ENCODE results near the gene CCDC121. TPM values are rescaled to one million over a fixed set of nuclear protein-coding genes. Genes with fewer than 3 reads are reported as not detected.

CCDC121 gene
- polyA plus RNA-seq, 1 donor, result 5.4 TPM

DNA sequence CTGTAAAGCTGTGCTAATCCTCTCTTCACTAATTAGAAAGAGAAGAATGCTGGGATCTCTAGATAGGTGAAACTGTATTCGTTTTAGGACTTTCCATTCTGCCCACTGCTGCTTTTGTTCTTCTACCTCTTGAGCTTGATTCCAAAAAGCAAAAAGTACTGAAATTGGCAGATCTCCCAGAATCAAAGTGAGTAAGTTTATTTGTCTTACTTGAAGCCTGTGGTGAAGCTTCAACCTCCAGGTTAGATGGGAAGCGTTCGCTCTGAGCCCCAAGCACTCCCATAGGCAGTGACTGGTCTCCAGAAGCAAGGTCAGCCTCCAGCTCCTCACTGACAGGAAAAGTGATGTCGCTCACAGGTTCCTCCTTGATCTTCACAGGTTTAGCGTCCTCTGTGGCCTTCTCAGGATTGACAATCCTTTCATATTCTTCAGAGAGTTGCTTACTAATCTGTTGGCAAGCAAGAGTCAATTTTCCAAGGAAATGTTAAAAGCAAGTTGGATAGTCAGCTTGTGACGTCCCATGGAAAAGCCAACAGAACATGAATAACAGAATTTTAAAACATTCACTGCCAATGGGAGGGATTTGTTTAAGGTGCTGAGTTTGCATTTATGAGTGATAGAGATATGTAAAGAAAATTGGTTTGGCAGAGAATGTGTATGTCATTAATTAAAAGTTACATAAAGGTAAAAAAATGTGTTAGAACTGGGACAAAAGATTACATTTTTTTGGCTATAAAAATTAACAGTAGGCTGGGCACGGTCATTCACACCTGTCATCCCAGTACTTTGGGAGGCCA lies 26.5 kb upstream of the CCDC121 start:
- Histone ChIP-seq H3K4me1 (ENCODE audit: control insufficient read depth, insufficient read depth, low read length) (no peaks in the 10 kb centered on the region), H3K27me3 (ENCODE audit: control insufficient read depth, insufficient read depth, low read length) (no peaks in the 10 kb centered on the region), H3K9me3 (ENCODE audit: control insufficient read depth, low read depth, low read length) (no peaks in the 10 kb centered on the region), H3K36me3 (ENCODE audit: control insufficient read depth, insufficient read depth, low read length) (peaks cover 67% of the 10 kb centered on the region), H3K4me3 (ENCODE audit: low read length) (no peak overlapping the region), H3K27ac (ENCODE audit: low read length) (no peak overlapping the region)
- no CpG with 5 or more reads among the region's 7 CpGs for WGBS (ENCODE audit: insufficient coverage, low lambda C conversion rate)
- DNase-seq, result no peak

GRCh38 chr2:27653397-27653796 lies 24.6 kb upstream of the CCDC121 start:
- H3K27ac ChIP-seq (ENCODE audit: low read length), result no peak overlapping the region
- no peaks in the 10 kb centered on the region for H3K9me3 ChIP-seq (ENCODE audit: control insufficient read depth, low read depth, low read length)
- H3K36me3 ChIP-seq (ENCODE audit: control insufficient read depth, insufficient read depth, low read length), result peaks cover 71% of the 10 kb centered on the region
- H3K4me3 ChIP-seq (ENCODE audit: low read length), result no peak overlapping the region
- no peaks in the 10 kb centered on the region for H3K4me1 ChIP-seq (ENCODE audit: control insufficient read depth, insufficient read depth, low read length)
- no CpG with 5 or more reads among the region's 2 CpGs for WGBS (ENCODE audit: insufficient coverage, low lambda C conversion rate)
- no peaks in the 10 kb centered on the region for H3K27me3 ChIP-seq (ENCODE audit: control insufficient read depth, insufficient read depth, low read length)
- DNase-seq, result no peak

- Histone ChIP-seq H3K4me1 (ENCODE audit: control insufficient read depth, insufficient read depth, low read length) (no peaks in the 10 kb centered on the region), H3K4me3 (ENCODE audit: low read length) (no peak overlapping the region), H3K36me3 (ENCODE audit: control insufficient read depth, insufficient read depth, low read length) (peaks cover 77% of the 10 kb centered on the region), H3K9me3 (ENCODE audit: control insufficient read depth, low read depth, low read length) (no peaks in the 10 kb centered on the region), H3K27me3 (ENCODE audit: control insufficient read depth, insufficient read depth, low read length) (no peaks in the 10 kb centered on the region), H3K27ac (ENCODE audit: low read length) (no peak overlapping the region)
- no peak for DNase-seq
- WGBS (ENCODE audit: insufficient coverage, low lambda C conversion rate), result 100% methylated on average over 1 of the region's 1 CpG
Observed at GRCh38 chr2:27652790-27653189, 24.0 kb upstream of the CCDC121 start.

DNA sequence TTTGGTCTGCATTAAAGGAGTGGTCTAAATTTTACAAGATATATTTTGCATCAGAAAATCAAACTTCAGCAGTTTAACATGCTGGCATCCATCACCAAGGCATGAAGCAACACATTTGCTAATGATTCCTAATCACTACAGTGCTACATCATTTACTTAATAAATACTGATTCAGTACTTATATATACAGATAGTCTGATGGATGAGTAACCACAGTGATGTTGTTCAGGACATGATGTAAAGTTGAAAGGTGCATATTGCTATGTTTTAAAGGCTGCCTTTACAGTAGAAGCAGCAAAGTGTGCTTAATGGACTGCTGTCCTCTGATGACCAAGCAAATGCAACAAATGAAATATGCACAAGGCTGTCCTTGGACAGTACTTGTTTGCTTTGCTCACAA lies 23.5 kb upstream of the CCDC121 start:
- H3K4me3 ChIP-seq (ENCODE audit: low read length), result no peak overlapping the region
- H3K27ac ChIP-seq (ENCODE audit: low read length), result no peak overlapping the region
- H3K36me3 ChIP-seq (ENCODE audit: control insufficient read depth, insufficient read depth, low read length), result peaks cover 76% of the 10 kb centered on the region
- H3K4me1 ChIP-seq (ENCODE audit: control insufficient read depth, insufficient read depth, low read length), result no peaks in the 10 kb centered on the region
- H3K27me3 ChIP-seq (ENCODE audit: control insufficient read depth, insufficient read depth, low read length), result no peaks in the 10 kb centered on the region
- no peaks in the 10 kb centered on the region for H3K9me3 ChIP-seq (ENCODE audit: control insufficient read depth, low read depth, low read length)
- DNase-seq, result no peak

GRCh38 chr2:27651056-27651455 lies 22.2 kb upstream of the CCDC121 start:
- Histone ChIP-seq H3K27me3 (ENCODE audit: control insufficient read depth, insufficient read depth, low read length) (no peaks in the 10 kb centered on the region), H3K27ac (ENCODE audit: low read length) (no peak overlapping the region), H3K4me1 (ENCODE audit: control insufficient read depth, insufficient read depth, low read length) (no peaks in the 10 kb centered on the region), H3K4me3 (ENCODE audit: low read length) (no peak overlapping the region), H3K9me3 (ENCODE audit: control insufficient read depth, low read depth, low read length) (no peaks in the 10 kb centered on the region), H3K36me3 (ENCODE audit: control insufficient read depth, insufficient read depth, low read length) (peaks cover 70% of the 10 kb centered on the region)
- WGBS (ENCODE audit: insufficient coverage, low lambda C conversion rate), result 80% methylated on average over 2 of the region's 4 CpGs
- DNase-seq, result no peak

DNA sequence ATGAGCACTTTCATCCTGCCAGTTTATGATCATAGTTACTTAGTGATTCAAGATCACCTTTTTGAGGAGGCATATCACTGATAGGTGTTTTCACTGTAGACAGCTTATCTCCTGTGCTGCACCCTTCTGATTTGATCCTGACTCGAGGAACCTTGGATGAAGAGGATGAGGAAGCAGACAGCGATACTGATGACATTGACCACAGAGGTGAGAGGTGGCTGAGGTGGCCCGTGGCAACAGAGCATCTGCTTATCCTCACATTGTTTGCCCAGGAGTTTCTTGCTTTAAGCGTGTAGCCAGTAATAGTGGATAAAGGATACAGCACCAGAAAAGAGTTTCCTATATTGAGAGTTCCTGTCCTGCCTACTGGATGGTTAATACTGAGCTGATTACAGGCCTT lies 18.9 kb upstream of the CCDC121 start:
- H3K27ac ChIP-seq (ENCODE audit: low read length), result no peak overlapping the region
- no peaks in the 10 kb centered on the region for H3K27me3 ChIP-seq (ENCODE audit: control insufficient read depth, insufficient read depth, low read length)
- no peak overlapping the region for H3K4me3 ChIP-seq (ENCODE audit: low read length)
- no peaks in the 10 kb centered on the region for H3K9me3 ChIP-seq (ENCODE audit: control insufficient read depth, low read depth, low read length)
- no peak for DNase-seq
- H3K4me1 ChIP-seq (ENCODE audit: control insufficient read depth, insufficient read depth, low read length), result no peaks in the 10 kb centered on the region
- H3K36me3 ChIP-seq (ENCODE audit: control insufficient read depth, insufficient read depth, low read length), result peaks cover 53% of the 10 kb centered on the region
- no CpG with 5 or more reads among the region's 4 CpGs for WGBS (ENCODE audit: insufficient coverage, low lambda C conversion rate)

- DNase-seq, result no peak
- no peaks in the 10 kb centered on the region for H3K4me1 ChIP-seq (ENCODE audit: control insufficient read depth, insufficient read depth, low read length)
- no peak overlapping the region for H3K27ac ChIP-seq (ENCODE audit: low read length)
- no peaks in the 10 kb centered on the region for H3K27me3 ChIP-seq (ENCODE audit: control insufficient read depth, insufficient read depth, low read length)
- no peak overlapping the region for H3K4me3 ChIP-seq (ENCODE audit: low read length)
- peaks cover 52% of the 10 kb centered on the region for H3K36me3 ChIP-seq (ENCODE audit: control insufficient read depth, insufficient read depth, low read length)
- H3K9me3 ChIP-seq (ENCODE audit: control insufficient read depth, low read depth, low read length), result no peaks in the 10 kb centered on the region
Observed at GRCh38 chr2:27647289-27647688, 18.5 kb upstream of the CCDC121 start.

DNA sequence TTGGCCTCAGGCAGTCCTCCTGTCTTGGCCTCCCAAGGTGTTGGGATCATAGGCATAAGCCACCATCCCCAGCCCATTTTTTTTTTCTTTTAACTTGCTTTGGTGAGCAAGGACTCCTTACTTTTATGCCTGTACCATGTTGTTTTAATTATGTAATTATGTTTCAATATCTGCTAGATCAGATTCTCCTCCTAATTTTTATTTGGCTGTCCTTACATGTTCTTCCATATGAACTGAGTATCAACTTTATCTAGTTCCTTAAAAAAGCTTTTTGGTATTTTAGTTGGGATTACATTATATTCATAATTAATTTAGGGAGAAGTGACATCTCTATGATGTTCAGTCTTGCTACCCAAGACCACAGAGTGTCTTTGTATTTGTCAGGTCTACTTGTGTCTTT lies 16.4 kb upstream of the CCDC121 start:
- no peaks in the 10 kb centered on the region for H3K4me1 ChIP-seq (ENCODE audit: control insufficient read depth, insufficient read depth, low read length)
- peaks cover 51% of the 10 kb centered on the region for H3K36me3 ChIP-seq (ENCODE audit: control insufficient read depth, insufficient read depth, low read length)
- no peak overlapping the region for H3K4me3 ChIP-seq (ENCODE audit: low read length)
- H3K9me3 ChIP-seq (ENCODE audit: control insufficient read depth, low read depth, low read length), result no peaks in the 10 kb centered on the region
- no peak for DNase-seq
- no peak overlapping the region for H3K27ac ChIP-seq (ENCODE audit: low read length)
- H3K27me3 ChIP-seq (ENCODE audit: control insufficient read depth, insufficient read depth, low read length), result no peaks in the 10 kb centered on the region

- DNase-seq, result no peak
- H3K4me3 ChIP-seq (ENCODE audit: low read length), result no peak overlapping the region
- no peaks in the 10 kb centered on the region for H3K4me1 ChIP-seq (ENCODE audit: control insufficient read depth, insufficient read depth, low read length)
- no peaks in the 10 kb centered on the region for H3K9me3 ChIP-seq (ENCODE audit: control insufficient read depth, low read depth, low read length)
- WGBS (ENCODE audit: insufficient coverage, low lambda C conversion rate), result no CpG with 5 or more reads among the region's 2 CpGs
- H3K36me3 ChIP-seq (ENCODE audit: control insufficient read depth, insufficient read depth, low read length), result peaks cover 59% of the 10 kb centered on the region
- no peaks in the 10 kb centered on the region for H3K27me3 ChIP-seq (ENCODE audit: control insufficient read depth, insufficient read depth, low read length)
- H3K27ac ChIP-seq (ENCODE audit: low read length), result no peak overlapping the region
Observed at GRCh38 chr2:27640722-27641245, 12.0 kb upstream of the CCDC121 start.

DNA sequence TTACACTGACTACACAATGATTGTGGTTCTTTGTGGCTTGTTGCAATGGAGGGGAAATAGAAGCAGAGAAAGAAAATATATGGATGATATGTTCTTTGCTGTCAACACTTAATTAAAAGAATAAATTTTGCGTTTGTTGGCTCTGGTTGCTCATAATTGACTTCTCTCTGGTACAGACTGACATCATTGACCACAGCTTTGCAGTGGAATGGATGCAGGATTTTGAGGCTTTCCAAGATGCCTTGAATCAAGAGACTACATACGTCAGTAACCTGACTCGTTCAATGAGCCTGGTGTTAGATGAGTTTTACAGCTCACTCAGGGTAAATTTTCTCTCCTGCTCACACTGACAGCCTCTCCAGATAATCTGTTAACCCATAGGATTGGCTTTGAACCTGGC lies 9.9 kb upstream of the CCDC121 start:
- H3K36me3 ChIP-seq (ENCODE audit: control insufficient read depth, insufficient read depth, low read length), result peaks cover 69% of the 10 kb centered on the region
- no peaks in the 10 kb centered on the region for H3K27me3 ChIP-seq (ENCODE audit: control insufficient read depth, insufficient read depth, low read length)
- DNase-seq, result no peak
- H3K4me3 ChIP-seq (ENCODE audit: low read length), result no peak overlapping the region
- H3K27ac ChIP-seq (ENCODE audit: low read length), result no peak overlapping the region
- WGBS (ENCODE audit: insufficient coverage, low lambda C conversion rate), result 77% methylated on average over 3 of the region's 3 CpGs
- no peaks in the 10 kb centered on the region for H3K9me3 ChIP-seq (ENCODE audit: control insufficient read depth, low read depth, low read length)
- H3K4me1 ChIP-seq (ENCODE audit: control insufficient read depth, insufficient read depth, low read length), result no peaks in the 10 kb centered on the region

GRCh38 chr2:27638037-27638637 lies 9.3 kb upstream of the CCDC121 start:
- Histone ChIP-seq H3K4me1 (ENCODE audit: control insufficient read depth, insufficient read depth, low read length) (no peaks in the 10 kb centered on the region), H3K27me3 (ENCODE audit: control insufficient read depth, insufficient read depth, low read length) (no peaks in the 10 kb centered on the region), H3K36me3 (ENCODE audit: control insufficient read depth, insufficient read depth, low read length) (peaks cover 70% of the 10 kb centered on the region), H3K9me3 (ENCODE audit: control insufficient read depth, low read depth, low read length) (no peaks in the 10 kb centered on the region), H3K27ac (ENCODE audit: low read length) (no peak overlapping the region), H3K4me3 (ENCODE audit: low read length) (no peak overlapping the region)
- no peak for DNase-seq
- WGBS (ENCODE audit: insufficient coverage, low lambda C conversion rate), result no CpG with 5 or more reads among the region's 3 CpGs

All from large intestine (tissue), 3 donors.